Lower leg skin (tissue), 3 donors: ENCODE results near the gene RWDD1.

Experiments
- CTCF ChIP-seq, 3 donors: fragments of 450-650 bp; IDR thresholded peaks; one replicate each; pipeline ENCODE4 v1.5.1; 2016; ENCODE audit warnings: antibody characterized with exemption in 3 of 3, mild to moderate bottlenecking in 3 of 3, moderate library complexity in 2 of 3
- POLR2A ChIP-seq, 2 donors: fragments of 450-650 bp; IDR thresholded peaks; one replicate each; pipeline ENCODE4 v1.6.1; 2016 to 2017; ENCODE audit warnings: antibody characterized with exemption in 2 of 2, mild to moderate bottlenecking in 1 of 2, moderate library complexity in 1 of 2

DNA sequence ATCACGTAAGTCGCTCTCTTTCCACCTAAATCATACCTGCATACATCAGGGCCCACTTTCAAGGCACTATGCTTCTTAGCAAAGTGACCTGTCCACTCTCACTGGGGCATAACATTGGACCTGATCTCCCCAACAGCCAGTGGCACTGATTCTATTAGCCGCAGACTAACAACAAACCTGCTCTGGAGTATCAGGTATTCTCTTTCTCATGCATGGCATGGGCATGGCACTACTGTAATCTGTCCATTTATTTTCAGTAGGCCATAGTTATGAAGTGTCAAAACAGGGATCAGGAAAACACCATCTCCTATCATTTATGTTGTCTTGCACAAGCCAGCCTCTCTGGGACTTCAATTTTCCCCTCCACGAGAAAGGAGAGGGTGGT is 9.3 kb upstream of the RWDD1 start:
- TF ChIP-seq CTCF (IDR thresholded peaks at IDR 0.05) = no peak
- no peak for TF ChIP-seq POLR2A (IDR thresholded peaks at IDR 0.05)
